OCI-LY1 (cell line): Measurements from ENCODE around the gene ROBO1.

Experiments used
- CTCF ChIP-seq: fragments of 200-600 bp; sonication (generic), shearing (Covaris generic); IDR thresholded peaks from 2 replicates; pipeline ENCODE4 v1.5.1; 2017; ENCODE audit warnings: mild to moderate bottlenecking, antibody characterized with exemption, low read length, moderate library complexity, mixed read lengths
- EZH2 ChIP-seq: fragments of 200-600 bp; sonication (generic), shearing (Covaris generic); IDR thresholded peaks from 2 replicates; pipeline ENCODE4 v1.8.0; 2017; ENCODE audit warnings: borderline replicate concordance, mixed run types, mild to moderate bottlenecking, antibody characterized with exemption, low read length, moderate library complexity, mixed read lengths

DNA sequence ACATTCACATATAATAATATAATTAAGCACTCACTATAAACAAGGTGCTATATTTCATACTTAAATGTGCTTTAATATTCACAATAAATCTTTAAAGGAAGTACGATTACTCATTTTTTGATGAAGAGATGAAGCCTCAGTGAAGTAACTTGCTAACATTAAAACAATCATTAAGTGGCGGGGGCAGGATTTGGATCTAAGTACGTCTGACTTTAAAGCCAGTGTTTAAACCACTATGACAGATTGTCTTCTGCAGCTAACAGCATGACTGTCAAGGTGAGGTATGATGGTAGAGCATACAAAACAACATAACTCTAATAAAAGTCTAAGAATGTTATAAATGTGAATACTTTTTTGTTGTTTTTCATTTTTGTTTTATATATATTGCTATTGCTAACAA lies 862.1 kb downstream of the ROBO1 start:
- no peak for TF ChIP-seq CTCF
- no peak for TF ChIP-seq EZH2
